ENCODE data around the gene RPRD2.
A peak's percentile ranks its signal among the peaks of the same experiment; 100 is the strongest.
"Not testable (repeated sequence)": the region's sequence is repeated elsewhere in the genome, so short reads cannot be mapped to it uniquely, and the experiment has no call there.

RPRD2 gene

GRCh38 chr1:150372580-150372979, 8.6 kb downstream of the RPRD2 start:
- Histone ChIP-seq H3K27me3 (ENCODE audit: low read depth) (no peaks in the 10 kb centered on the region), H3K4me1 (peaks cover 20% of the 10 kb centered on the region), H3K36me3 (replicated peaks) (no peaks in the 10 kb centered on the region; the same call in 1 of the 2 replicates), H3K9me3 (no peaks in the 10 kb centered on the region), H3K4me3 (no peak overlapping the region)
- in situ Hi-C loops (cut with MboI; ENCODE audit: low sequenced_read_pairs): no loop called here
- peak in 1 of 2 experiments; percentile 18 for DNase-seq (ENCODE audit: low spot score in 2 of 2)

DNA sequence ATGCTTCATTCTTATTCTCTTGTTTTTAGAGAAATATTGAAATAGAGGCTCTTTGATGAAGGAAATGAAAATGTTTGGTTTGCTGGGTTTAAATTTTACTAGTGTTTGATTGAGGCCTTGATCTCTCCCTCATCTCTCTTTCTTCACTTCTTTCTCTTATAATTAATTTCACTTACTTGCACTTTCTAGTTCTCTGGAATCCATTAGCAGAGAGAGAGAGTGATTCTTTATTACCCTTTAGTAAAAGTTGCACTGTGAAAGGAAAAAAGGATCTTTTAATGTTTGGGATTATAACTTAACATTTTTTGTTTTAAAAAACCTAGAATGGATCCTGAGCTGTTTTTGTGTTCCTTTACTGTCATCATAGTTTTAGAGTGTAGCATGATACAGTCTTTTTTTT, 12.2 kb downstream of the RPRD2 start:
- no peak for DNase-seq (ENCODE audit: low spot score in 2 of 2)
- Histone ChIP-seq H3K4me1 (peaks cover 13% of the 10 kb centered on the region; the same call in 1 of the 2 replicates), H3K4me3 (no peak overlapping the region), H3K36me3 (replicated peaks) (no peaks in the 10 kb centered on the region), H3K27me3 (ENCODE audit: low read depth) (no peaks in the 10 kb centered on the region), H3K9me3 (no peaks in the 10 kb centered on the region)
- in situ Hi-C loops (cut with MboI; ENCODE audit: low sequenced_read_pairs): no loop called here

GRCh38 chr1:150383631-150384324, 19.8 kb downstream of the RPRD2 start:
- Histone ChIP-seq H3K4me1 (0 out of 2 replicates have a peak, but pooled peaks cover 3% of the 10 kb centered on the region), H3K36me3 (replicated peaks) (no peaks in the 10 kb centered on the region; the same call in 1 of the 2 replicates), H3K9me3 (no peaks in the 10 kb centered on the region), H3K4me3 (no peak overlapping the region), H3K27me3 (ENCODE audit: low read depth) (no peaks in the 10 kb centered on the region)
- no peak for DNase-seq (ENCODE audit: low spot score in 2 of 2)
- in situ Hi-C loops (cut with MboI; ENCODE audit: low sequenced_read_pairs): no loop called here

GRCh38 chr1:150385537-150386445, 21.8 kb downstream of the RPRD2 start:
- Histone ChIP-seq H3K4me1 (0 out of 2 replicates have a peak, but pooled peaks cover 3% of the 10 kb centered on the region), H3K4me3 (no peak overlapping the region), H3K9me3 (no peaks in the 10 kb centered on the region), H3K27me3 (ENCODE audit: low read depth) (no peaks in the 10 kb centered on the region), H3K36me3 (replicated peaks) (no peaks in the 10 kb centered on the region; the same call in 1 of the 2 replicates)
- no peak for DNase-seq (ENCODE audit: low spot score in 2 of 2)
- in situ Hi-C loops (cut with MboI; ENCODE audit: low sequenced_read_pairs): no loop called here

DNA sequence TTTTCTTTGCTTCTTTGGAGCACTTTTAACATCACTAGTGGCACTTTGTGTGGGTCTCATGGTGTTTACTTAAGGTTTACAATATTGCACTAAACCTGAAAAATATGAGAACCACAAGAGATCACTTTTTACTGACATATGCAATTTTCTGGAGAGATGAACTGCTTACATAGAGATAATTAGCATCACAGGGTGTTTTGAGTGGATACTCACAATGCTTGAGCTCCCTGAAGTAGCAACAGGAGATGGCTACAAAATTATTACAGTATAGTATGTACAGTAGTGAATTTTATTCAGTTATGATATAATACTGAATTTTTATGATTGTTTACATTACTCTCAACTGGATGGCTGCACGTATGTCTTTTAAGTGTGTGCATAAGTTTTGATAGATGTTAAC, 22.6 kb downstream of the RPRD2 start:
- DNase-seq (ENCODE audit: low spot score in 2 of 2): no peak
- Histone ChIP-seq H3K4me3 (no peak overlapping the region), H3K9me3 (no peaks in the 10 kb centered on the region), H3K27me3 (ENCODE audit: low read depth) (no peaks in the 10 kb centered on the region), H3K36me3 (replicated peaks) (no peaks in the 10 kb centered on the region; the same call in 1 of the 2 replicates), H3K4me1 (0 out of 2 replicates have a peak, but pooled peaks cover 3% of the 10 kb centered on the region)
- in situ Hi-C loops (cut with MboI; ENCODE audit: low sequenced_read_pairs): no loop called here

DNA sequence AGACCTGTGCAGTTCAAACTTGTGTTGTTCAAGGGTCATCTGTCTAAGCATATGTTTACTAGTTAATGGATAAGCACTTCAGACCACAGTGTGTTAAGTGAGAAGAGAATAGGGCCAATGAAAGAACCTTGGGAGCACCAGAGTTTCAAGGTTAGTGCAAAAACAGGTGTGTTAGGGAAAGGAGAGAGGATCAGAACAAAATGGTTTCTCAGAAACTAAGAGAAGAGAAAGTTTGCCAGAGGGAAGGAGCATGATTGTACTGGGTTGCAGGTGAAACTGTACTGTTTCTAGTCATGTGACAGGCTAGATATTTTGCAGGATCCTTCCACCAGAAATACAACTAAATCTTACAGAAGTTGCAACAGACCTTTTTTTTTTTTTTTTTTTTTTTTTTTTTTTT, 23.3 kb downstream of the RPRD2 start:
- H3K9me3 ChIP-seq: no peaks in the 10 kb centered on the region
- H3K4me3 ChIP-seq: no peak overlapping the region
- no peak for DNase-seq (ENCODE audit: low spot score in 2 of 2)
- in situ Hi-C loops (cut with MboI; ENCODE audit: low sequenced_read_pairs): no loop called here
- no peaks in the 10 kb centered on the region for H3K27me3 ChIP-seq (ENCODE audit: low read depth)
- H3K4me1 ChIP-seq: 0 out of 2 replicates have a peak, but pooled peaks cover 3% of the 10 kb centered on the region
- no peaks in the 10 kb centered on the region; the same call in 1 of the 2 replicates for H3K36me3 ChIP-seq (replicated peaks)

- Histone ChIP-seq H3K4me1 (0 out of 2 replicates have a peak, but pooled peaks cover 3% of the 10 kb centered on the region), H3K36me3 (replicated peaks) (no peaks in the 10 kb centered on the region; the same call in 1 of the 2 replicates), H3K9me3 (no peaks in the 10 kb centered on the region), H3K4me3 (no peak overlapping the region), H3K27me3 (ENCODE audit: low read depth) (no peaks in the 10 kb centered on the region)
- in situ Hi-C loops (cut with MboI; ENCODE audit: low sequenced_read_pairs): no loop called here
- DNase-seq (ENCODE audit: low spot score in 2 of 2): no peak
These were observed 24.3 kb downstream of the RPRD2 start for GRCh38 chr1:150388241-150388640.

DNA sequence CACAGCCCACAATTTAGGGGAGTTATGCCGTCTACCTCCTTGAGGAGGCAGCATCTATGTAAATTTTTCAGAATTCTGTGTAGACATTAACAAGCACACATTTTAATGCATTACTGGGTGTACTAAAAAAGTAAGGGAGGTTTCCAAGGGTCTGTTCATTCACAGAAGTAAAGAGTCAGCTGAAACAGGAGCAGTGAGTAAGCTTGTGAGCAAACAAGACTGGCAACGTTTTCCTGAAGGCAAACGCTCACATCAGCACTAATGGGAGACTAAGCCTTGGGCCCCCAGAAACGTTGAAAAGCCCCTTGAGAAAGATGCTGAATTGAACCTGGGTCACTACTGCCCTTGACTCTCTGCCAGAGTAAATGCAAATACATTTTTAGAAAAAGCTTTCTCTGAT, 25.7 kb downstream of the RPRD2 start:
- Histone ChIP-seq H3K9me3 (no peaks in the 10 kb centered on the region), H3K36me3 (replicated peaks) (no peaks in the 10 kb centered on the region), H3K27me3 (ENCODE audit: low read depth) (no peaks in the 10 kb centered on the region), H3K4me3 (no peak overlapping the region), H3K4me1 (no peaks in the 10 kb centered on the region)
- DNase-seq (ENCODE audit: low spot score in 2 of 2): no peak
- in situ Hi-C loops (cut with MboI; ENCODE audit: low sequenced_read_pairs): no loop called here

DNA sequence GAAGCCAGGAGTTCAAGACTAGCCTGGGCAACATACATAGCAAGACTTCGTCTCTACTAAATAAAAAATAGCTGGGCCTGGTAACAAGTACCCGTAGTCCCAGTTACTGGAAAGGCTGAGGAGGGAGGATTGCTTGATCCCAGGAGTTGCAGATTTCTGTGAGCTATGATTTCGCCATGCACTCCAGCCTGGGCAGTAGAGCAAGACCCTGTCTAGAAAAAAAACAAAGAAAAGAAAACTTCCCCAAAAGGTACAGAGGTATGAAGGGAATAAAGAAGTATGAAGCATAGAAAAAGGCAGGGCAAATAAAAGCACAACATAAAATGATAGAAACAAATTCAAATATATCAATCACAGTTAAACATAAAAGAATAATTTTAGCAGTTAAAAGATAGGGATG, 28.7 kb downstream of the RPRD2 start:
- Histone ChIP-seq H3K9me3 (peaks cover 2% of the 10 kb centered on the region; the same call in 1 of the 2 replicates), H3K4me3 (no peak overlapping the region), H3K27me3 (ENCODE audit: low read depth) (no peaks in the 10 kb centered on the region), H3K4me1 (no peaks in the 10 kb centered on the region), H3K36me3 (replicated peaks) (no peaks in the 10 kb centered on the region)
- DNase-seq (ENCODE audit: low spot score in 2 of 2): no peak
- in situ Hi-C loops (cut with MboI; ENCODE audit: low sequenced_read_pairs): no loop called here

GRCh38 chr1:150395115-150395514, 31.2 kb downstream of the RPRD2 start:
- H3K36me3 ChIP-seq (replicated peaks); H3K4me1 ChIP-seq; H3K4me3 ChIP-seq; DNase-seq (ENCODE audit: low spot score in 2 of 2); in situ Hi-C loops (cut with MboI; ENCODE audit: low sequenced_read_pairs); H3K9me3 ChIP-seq; H3K27me3 ChIP-seq (ENCODE audit: low read depth): not testable (repeated sequence)

DNA sequence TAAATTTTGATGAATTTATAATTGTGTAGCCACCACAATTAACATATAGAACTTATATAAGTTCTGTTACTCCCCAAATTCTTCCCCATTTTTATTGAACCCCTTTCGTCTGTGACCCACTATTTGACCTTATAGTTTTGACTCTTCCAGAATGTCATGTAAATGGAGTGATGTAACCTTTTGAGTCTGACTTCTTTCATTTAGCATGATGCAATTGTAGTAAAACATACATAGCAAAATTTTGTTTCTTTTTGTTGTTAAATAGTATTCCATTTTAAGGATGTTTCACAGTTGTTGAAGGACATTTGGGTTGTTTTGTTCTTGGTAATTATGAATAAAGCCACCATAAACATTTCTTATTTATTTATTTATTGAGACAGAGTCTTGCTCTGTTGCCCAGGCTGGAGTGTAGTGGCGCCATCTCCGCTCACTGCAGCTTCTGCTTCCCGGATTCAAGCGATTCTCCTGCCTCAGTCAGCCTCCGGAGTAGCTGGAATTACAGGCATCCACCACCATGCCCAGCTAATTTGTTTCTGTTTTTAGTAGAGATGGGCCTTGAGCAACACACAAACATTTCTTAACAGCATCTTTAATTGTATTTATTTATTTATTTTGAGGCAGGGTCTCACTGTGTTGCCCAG, 33.6 kb downstream of the RPRD2 start:
- peaks cover 2% of the 10 kb centered on the region; the same call in 1 of the 2 replicates for H3K9me3 ChIP-seq
- DNase-seq (ENCODE audit: low spot score in 2 of 2): no peak
- no peaks in the 10 kb centered on the region for H3K27me3 ChIP-seq (ENCODE audit: low read depth)
- no peak overlapping the region for H3K4me3 ChIP-seq
- H3K4me1 ChIP-seq: no peaks in the 10 kb centered on the region
- in situ Hi-C loops (cut with MboI; ENCODE audit: low sequenced_read_pairs): no loop called here
- H3K36me3 ChIP-seq (replicated peaks): no peaks in the 10 kb centered on the region

DNA sequence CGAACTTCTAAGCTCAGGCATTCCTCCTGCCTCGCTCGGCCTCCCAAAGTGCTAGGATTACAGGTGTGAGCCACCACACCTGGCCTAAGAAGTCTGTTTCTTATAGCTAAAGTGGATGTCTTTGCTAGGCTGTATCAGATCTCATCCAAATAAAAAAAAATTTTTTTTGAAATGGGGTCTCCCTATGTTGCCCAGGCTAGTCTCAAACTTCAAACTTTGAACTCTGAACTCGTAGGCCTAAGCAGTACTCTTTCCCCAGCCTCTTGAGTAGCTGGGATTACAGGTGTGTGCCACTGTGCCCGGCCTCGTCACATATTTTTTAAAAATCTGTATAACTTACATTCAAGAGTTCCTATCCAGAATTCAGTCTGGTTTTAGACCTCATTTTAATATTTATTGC, 40.5 kb downstream of the RPRD2 start:
- Histone ChIP-seq H3K4me1 (peaks cover 29% of the 10 kb centered on the region), H3K9me3 (no peaks in the 10 kb centered on the region)

DNA sequence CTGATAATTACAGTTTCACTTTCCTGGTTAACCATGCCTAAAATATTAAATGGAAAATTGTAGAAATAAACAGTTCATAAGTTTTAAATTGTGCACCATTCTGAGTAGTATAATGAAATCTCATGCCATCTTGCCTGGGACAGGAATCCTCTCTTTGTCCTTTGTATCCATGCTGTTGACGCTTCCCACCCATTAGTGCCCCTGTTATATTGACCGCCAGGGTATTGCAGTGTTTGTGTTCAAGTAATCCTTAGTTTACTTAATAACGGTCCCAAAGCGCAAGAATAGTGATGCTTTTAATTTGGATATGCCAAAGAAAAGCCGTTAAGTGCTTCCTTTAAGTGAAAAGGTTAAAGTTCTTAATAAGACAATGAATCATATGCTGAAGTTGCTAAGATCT, 41.7 kb downstream of the RPRD2 start:
- no peak for DNase-seq (ENCODE audit: low spot score in 2 of 2)
- Histone ChIP-seq H3K9me3 (no peaks in the 10 kb centered on the region), H3K4me1 (peaks cover 29% of the 10 kb centered on the region), H3K36me3 (replicated peaks) (peaks cover 4% of the 10 kb centered on the region; the same call in 1 of the 2 replicates), H3K27me3 (ENCODE audit: low read depth) (no peaks in the 10 kb centered on the region), H3K4me3 (no peak overlapping the region)
- in situ Hi-C loops (cut with MboI; ENCODE audit: low sequenced_read_pairs): no loop called here

More for the DNA sequence above, 40.5 kb downstream of the RPRD2 start:
- H3K36me3 ChIP-seq (replicated peaks): peaks cover 4% of the 10 kb centered on the region; the same call in 1 of the 2 replicates
- in situ Hi-C loops (cut with MboI; ENCODE audit: low sequenced_read_pairs): no loop called here
- H3K4me3 ChIP-seq: no peak overlapping the region
- no peak for DNase-seq (ENCODE audit: low spot score in 2 of 2)
- no peaks in the 10 kb centered on the region for H3K27me3 ChIP-seq (ENCODE audit: low read depth)
